ENCODE data around the gene EXD1.

Gene EXD1

DNA sequence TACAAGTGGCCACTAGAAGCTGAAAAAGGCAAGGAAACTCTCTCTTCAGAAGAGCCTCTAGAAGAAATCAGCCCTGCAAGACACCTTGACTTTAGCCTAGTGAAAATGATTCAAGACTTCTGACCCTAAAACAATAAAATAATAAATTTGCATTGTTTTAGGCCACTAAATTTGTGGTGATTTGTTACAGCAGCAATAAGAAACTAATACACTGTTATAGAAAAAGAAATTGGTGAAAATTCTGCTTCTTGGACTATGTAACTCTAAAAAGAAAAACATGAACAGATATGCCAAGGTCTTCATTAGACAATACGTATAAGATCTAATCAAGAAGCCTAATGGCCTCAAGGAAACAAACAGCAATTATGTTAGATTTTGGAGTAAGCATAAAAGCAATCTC lies 36.1 kb downstream of the EXD1 start:
- Histone ChIP-seq H3K9ac (ENCODE audit: low read depth in 1 of 2, low read length in 2 of 2) (no peak overlapping the region), H3K9me3 (ENCODE audit: control insufficient read depth in 2 of 2, low read length in 2 of 2) (no peaks in the 10 kb centered on the region), H3K4me1 (ENCODE audit: control insufficient read depth in 2 of 2, insufficient read depth in 2 of 2, low read length in 2 of 2) (no peaks in the 10 kb centered on the region), H3K36me3 (ENCODE audit: control insufficient read depth in 2 of 2, insufficient read depth in 2 of 2, low read length in 2 of 2) (no peaks in the 10 kb centered on the region), H3K4me3 (ENCODE audit: low read length in 2 of 2) (no peak overlapping the region), H3K27ac (ENCODE audit: low read depth in 2 of 2, low read length in 2 of 2) (no peak overlapping the region), H3K27me3 (ENCODE audit: control insufficient read depth in 2 of 2, insufficient read depth in 2 of 2, low read length in 2 of 2) (no peaks in the 10 kb centered on the region)

DNA sequence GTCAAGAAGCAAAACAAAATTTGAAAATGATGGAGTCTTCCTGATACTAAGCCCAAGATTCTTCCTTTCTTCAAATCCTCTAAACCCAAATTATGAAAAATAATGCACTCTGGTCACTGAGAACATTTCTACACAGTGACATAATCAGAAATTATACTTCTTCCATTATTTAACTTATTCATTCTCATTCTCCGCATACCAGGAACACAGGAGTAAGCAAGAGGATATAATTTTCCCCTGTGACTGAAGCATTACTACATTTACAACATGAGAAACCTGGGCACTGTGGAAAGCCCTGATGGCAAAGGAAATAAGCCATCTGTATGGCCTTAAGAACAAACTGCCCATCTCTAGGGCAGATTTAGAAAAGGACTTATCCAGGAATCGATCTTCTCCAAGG lies 47.0 kb downstream of the EXD1 start:
- Histone ChIP-seq H3K36me3 (ENCODE audit: control insufficient read depth in 2 of 2, insufficient read depth in 2 of 2, low read length in 2 of 2) (no peaks in the 10 kb centered on the region), H3K27me3 (ENCODE audit: control insufficient read depth in 2 of 2, insufficient read depth in 2 of 2, low read length in 2 of 2) (no peaks in the 10 kb centered on the region), H3K9ac (ENCODE audit: low read depth in 1 of 2, low read length in 2 of 2) (no peak overlapping the region), H3K27ac (ENCODE audit: low read depth in 2 of 2, low read length in 2 of 2) (no peak overlapping the region), H3K4me3 (ENCODE audit: low read length in 2 of 2) (no peak overlapping the region), H3K9me3 (ENCODE audit: control insufficient read depth in 2 of 2, low read length in 2 of 2) (no peaks in the 10 kb centered on the region), H3K4me1 (ENCODE audit: control insufficient read depth in 2 of 2, insufficient read depth in 2 of 2, low read length in 2 of 2) (no peaks in the 10 kb centered on the region)

DNA sequence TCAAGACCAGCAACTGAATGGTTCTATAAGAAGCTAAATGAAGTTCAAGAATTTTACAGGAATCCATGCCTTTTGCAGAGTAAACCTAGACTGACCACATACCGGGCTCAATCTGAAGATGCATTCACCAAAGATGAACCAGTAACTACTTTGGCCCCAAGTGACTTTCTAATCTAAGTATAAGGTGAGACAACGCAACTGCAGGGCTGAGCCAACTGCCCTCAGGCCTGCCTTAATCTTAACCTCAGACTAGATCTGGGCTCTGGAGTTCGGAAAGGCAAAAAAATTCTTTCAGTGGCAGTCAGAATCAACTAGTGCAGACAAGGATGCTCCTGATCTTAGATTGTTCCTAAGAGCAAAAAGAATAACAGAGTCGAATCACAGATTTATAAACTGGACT lies 48.3 kb downstream of the EXD1 start:
- H3K27ac ChIP-seq (ENCODE audit: low read depth in 2 of 2, low read length in 2 of 2), result no peak overlapping the region
- H3K9me3 ChIP-seq (ENCODE audit: control insufficient read depth in 2 of 2, low read length in 2 of 2), result no peaks in the 10 kb centered on the region
- H3K36me3 ChIP-seq (ENCODE audit: control insufficient read depth in 2 of 2, insufficient read depth in 2 of 2, low read length in 2 of 2), result no peaks in the 10 kb centered on the region
- no peak overlapping the region for H3K4me3 ChIP-seq (ENCODE audit: low read length in 2 of 2)
- no peaks in the 10 kb centered on the region for H3K27me3 ChIP-seq (ENCODE audit: control insufficient read depth in 2 of 2, insufficient read depth in 2 of 2, low read length in 2 of 2)
- no peak overlapping the region for H3K9ac ChIP-seq (ENCODE audit: low read depth in 1 of 2, low read length in 2 of 2)
- H3K4me1 ChIP-seq (ENCODE audit: control insufficient read depth in 2 of 2, insufficient read depth in 2 of 2, low read length in 2 of 2), result no peaks in the 10 kb centered on the region

DNA sequence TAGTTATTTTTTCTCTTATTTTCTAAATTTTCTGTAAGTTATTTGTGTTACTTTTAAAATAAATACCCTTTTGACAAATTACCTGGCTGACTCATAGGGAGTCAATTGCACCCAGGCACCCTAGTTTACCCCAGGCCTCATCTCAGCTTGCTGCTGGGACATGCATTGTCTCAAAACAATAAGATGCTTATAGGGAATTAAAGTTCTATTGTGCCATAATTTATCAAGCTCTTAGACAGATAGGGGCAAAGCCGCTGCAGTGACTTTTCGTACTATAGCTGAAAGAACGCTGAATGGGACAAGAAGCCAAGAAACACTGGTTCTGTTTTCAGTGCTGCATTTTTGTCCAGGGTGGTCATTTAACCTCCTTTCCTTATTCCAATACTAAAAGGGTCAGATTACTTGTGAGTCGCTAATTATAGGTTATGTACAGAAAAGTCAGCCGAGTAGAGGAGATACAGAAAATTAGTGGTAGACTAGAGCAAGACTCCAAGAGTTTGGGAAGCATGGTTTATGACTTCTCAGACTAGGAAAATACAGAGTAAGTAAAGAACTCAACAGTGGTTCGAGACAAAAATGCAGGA lies 50.3 kb downstream of the EXD1 start:
- no peaks in the 10 kb centered on the region for H3K36me3 ChIP-seq (ENCODE audit: control insufficient read depth in 2 of 2, insufficient read depth in 2 of 2, low read length in 2 of 2)
- no peaks in the 10 kb centered on the region for H3K27me3 ChIP-seq (ENCODE audit: control insufficient read depth in 2 of 2, insufficient read depth in 2 of 2, low read length in 2 of 2)
- H3K27ac ChIP-seq (ENCODE audit: low read depth in 2 of 2, low read length in 2 of 2), result no peak overlapping the region
- no peak overlapping the region for H3K4me3 ChIP-seq (ENCODE audit: low read length in 2 of 2)
- H3K4me1 ChIP-seq (ENCODE audit: control insufficient read depth in 2 of 2, insufficient read depth in 2 of 2, low read length in 2 of 2), result no peaks in the 10 kb centered on the region
- no peak overlapping the region for H3K9ac ChIP-seq (ENCODE audit: low read depth in 1 of 2, low read length in 2 of 2)
- H3K9me3 ChIP-seq (ENCODE audit: control insufficient read depth in 2 of 2, low read length in 2 of 2), result no peaks in the 10 kb centered on the region

DNA sequence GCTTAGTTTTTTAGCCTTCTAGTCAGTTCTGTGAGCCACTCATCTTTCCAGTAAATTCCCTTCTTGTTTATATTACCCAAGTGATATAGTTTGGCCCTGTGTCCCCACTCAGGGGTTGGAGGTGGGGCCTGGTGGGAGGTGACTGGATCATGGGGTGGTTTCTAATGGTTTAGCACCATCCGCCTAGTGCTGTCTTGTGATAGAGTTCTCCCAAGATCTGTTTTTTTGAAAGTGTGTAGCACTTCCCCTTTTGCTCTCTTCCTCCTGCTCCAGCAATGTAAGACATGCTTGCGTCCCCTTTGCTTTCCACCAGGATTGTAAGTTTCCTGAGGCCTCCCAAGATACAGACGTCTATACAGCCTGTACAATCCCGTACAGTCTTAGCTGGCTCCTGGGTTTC lies 60.8 kb downstream of the EXD1 start:
- Histone ChIP-seq H3K9me3 (ENCODE audit: control insufficient read depth in 2 of 2, low read length in 2 of 2) (no peaks in the 10 kb centered on the region), H3K27ac (ENCODE audit: low read depth in 2 of 2, low read length in 2 of 2) (no peak overlapping the region)

DNA sequence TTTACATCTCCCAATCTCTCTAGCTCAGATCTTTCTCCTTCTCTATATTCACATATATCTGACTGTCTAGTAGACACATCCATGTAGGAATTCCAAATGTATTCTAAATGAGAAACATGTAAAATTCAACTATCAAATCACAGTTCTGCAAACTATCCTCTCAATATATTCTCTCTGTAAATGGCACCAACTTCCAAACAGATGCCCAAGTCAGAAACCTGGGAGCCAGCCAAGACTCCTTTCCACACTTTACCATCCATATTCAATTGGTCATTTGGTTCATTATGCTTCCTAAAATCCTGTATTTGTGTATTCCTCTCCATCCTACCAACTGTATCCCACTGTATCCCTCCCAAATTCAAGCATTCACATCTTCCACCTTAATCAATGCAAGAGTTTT lies 61.5 kb downstream of the EXD1 start:
- no peaks in the 10 kb centered on the region for H3K4me1 ChIP-seq (ENCODE audit: control insufficient read depth in 2 of 2, insufficient read depth in 2 of 2, low read length in 2 of 2)
- H3K9me3 ChIP-seq (ENCODE audit: control insufficient read depth in 2 of 2, low read length in 2 of 2), result no peaks in the 10 kb centered on the region

More for the DNA sequence above, 60.8 kb downstream of the EXD1 start:
- Histone ChIP-seq H3K36me3 (ENCODE audit: control insufficient read depth in 2 of 2, insufficient read depth in 2 of 2, low read length in 2 of 2) (no peaks in the 10 kb centered on the region), H3K9ac (ENCODE audit: low read depth in 1 of 2, low read length in 2 of 2) (no peak overlapping the region), H3K4me1 (ENCODE audit: control insufficient read depth in 2 of 2, insufficient read depth in 2 of 2, low read length in 2 of 2) (no peaks in the 10 kb centered on the region), H3K27me3 (ENCODE audit: control insufficient read depth in 2 of 2, insufficient read depth in 2 of 2, low read length in 2 of 2) (peaks cover 0 to 4% of the 10 kb centered on the region in 2 donors), H3K4me3 (ENCODE audit: low read length in 2 of 2) (no peak overlapping the region)

DNA sequence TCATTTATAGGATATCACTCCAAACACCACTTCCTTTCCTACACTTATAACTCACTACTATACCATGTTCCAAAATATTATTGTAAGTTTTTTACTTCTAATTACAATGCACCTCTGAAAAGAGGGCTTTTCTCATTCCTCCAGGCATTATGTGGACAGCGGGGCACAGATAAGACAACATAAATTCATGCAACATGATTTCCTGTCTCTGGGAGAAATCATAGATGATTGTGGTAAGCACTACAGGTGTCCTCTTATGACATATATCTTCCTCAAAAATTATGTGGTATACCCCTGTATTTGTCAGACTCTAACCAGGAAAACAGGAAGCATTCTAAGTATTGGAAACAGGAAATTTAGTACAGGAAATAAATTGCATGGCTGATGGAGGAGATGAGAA lies 68.8 kb downstream of the EXD1 start:
- Histone ChIP-seq H3K9me3 (ENCODE audit: control insufficient read depth in 2 of 2, low read length in 2 of 2) (no peaks in the 10 kb centered on the region), H3K27me3 (ENCODE audit: control insufficient read depth in 2 of 2, insufficient read depth in 2 of 2, low read length in 2 of 2) (peaks cover 0 to 4% of the 10 kb centered on the region in 2 donors), H3K9ac (ENCODE audit: low read depth in 1 of 2, low read length in 2 of 2) (no peak overlapping the region), H3K27ac (ENCODE audit: low read depth in 2 of 2, low read length in 2 of 2) (no peak overlapping the region), H3K36me3 (ENCODE audit: control insufficient read depth in 2 of 2, insufficient read depth in 2 of 2, low read length in 2 of 2) (no peaks in the 10 kb centered on the region), H3K4me1 (ENCODE audit: control insufficient read depth in 2 of 2, insufficient read depth in 2 of 2, low read length in 2 of 2) (no peaks in the 10 kb centered on the region), H3K4me3 (ENCODE audit: low read length in 2 of 2) (no peak overlapping the region)

More for the DNA sequence above, 61.5 kb downstream of the EXD1 start:
- Histone ChIP-seq H3K27me3 (ENCODE audit: control insufficient read depth in 2 of 2, insufficient read depth in 2 of 2, low read length in 2 of 2) (peaks cover 0 to 4% of the 10 kb centered on the region in 2 donors), H3K4me3 (ENCODE audit: low read length in 2 of 2) (no peak overlapping the region), H3K36me3 (ENCODE audit: control insufficient read depth in 2 of 2, insufficient read depth in 2 of 2, low read length in 2 of 2) (no peaks in the 10 kb centered on the region), H3K27ac (ENCODE audit: low read depth in 2 of 2, low read length in 2 of 2) (no peak overlapping the region), H3K9ac (ENCODE audit: low read depth in 1 of 2, low read length in 2 of 2) (no peak overlapping the region)

DNA sequence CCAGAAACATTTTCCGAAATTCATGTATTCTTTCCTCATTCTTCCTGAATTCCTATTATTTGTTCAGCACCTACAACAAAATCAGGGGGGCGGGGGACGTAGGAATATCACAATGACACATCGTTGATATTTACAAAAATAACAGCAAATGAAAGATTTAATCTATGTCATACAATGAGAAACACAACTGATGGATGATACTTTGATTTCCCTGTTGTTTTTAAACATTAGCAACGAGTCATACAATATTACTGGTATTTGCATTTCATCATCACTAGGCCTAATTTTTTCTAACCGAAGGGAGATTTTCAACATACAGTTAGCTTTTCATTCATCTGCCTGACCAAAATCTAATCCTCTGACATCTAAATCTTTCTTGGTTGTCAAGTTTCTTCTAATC lies 69.2 kb downstream of the EXD1 start:
- no peak overlapping the region for H3K27ac ChIP-seq (ENCODE audit: low read depth in 2 of 2, low read length in 2 of 2)

DNA sequence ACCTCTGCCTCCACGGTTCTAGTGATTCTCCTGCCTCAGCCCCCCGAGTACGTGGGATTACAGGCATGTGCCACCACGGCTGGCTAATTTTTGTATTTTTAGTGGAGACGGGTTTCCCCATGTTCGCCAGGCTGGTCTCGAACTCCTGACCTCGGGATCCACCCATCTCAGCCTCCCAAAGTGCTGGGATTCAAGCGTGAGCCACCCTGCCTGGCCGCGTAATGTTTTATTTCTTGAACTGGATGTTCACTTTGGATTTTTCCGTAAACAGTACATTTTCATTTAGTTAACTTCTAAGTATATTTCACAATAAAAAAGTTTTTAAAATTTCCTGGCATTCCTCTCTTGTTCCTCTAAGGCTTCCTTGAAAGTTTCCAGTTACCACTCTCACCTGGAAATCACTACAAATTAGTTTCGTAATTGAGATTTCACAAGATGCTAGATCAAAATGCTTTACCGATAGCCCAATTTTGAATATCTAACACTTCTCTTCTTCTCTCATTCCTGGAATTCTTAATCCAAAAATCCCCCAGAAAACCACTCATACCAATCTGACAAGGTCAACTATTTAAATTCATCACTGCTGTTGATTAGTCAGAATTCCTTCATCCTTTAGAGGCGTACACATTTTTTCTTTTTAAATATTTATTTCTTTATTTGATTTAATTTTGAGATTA lies 69.8 kb downstream of the EXD1 start:
- Histone ChIP-seq H3K9ac (ENCODE audit: low read depth in 1 of 2, low read length in 2 of 2) (no peak overlapping the region), H3K4me1 (ENCODE audit: control insufficient read depth in 2 of 2, insufficient read depth in 2 of 2, low read length in 2 of 2) (no peaks in the 10 kb centered on the region), H3K27ac (ENCODE audit: low read depth in 2 of 2, low read length in 2 of 2) (no peak overlapping the region), H3K4me3 (ENCODE audit: low read length in 2 of 2) (no peak overlapping the region), H3K27me3 (ENCODE audit: control insufficient read depth in 2 of 2, insufficient read depth in 2 of 2, low read length in 2 of 2) (peaks cover 0 to 1% of the 10 kb centered on the region in 2 donors), H3K9me3 (ENCODE audit: control insufficient read depth in 2 of 2, low read length in 2 of 2) (no peaks in the 10 kb centered on the region), H3K36me3 (ENCODE audit: control insufficient read depth in 2 of 2, insufficient read depth in 2 of 2, low read length in 2 of 2) (no peaks in the 10 kb centered on the region)

More for the DNA sequence above, 69.2 kb downstream of the EXD1 start:
- Histone ChIP-seq H3K9me3 (ENCODE audit: control insufficient read depth in 2 of 2, low read length in 2 of 2) (no peaks in the 10 kb centered on the region), H3K4me3 (ENCODE audit: low read length in 2 of 2) (no peak overlapping the region), H3K4me1 (ENCODE audit: control insufficient read depth in 2 of 2, insufficient read depth in 2 of 2, low read length in 2 of 2) (no peaks in the 10 kb centered on the region), H3K36me3 (ENCODE audit: control insufficient read depth in 2 of 2, insufficient read depth in 2 of 2, low read length in 2 of 2) (no peaks in the 10 kb centered on the region), H3K27me3 (ENCODE audit: control insufficient read depth in 2 of 2, insufficient read depth in 2 of 2, low read length in 2 of 2) (peaks cover 0 to 4% of the 10 kb centered on the region in 2 donors), H3K9ac (ENCODE audit: low read depth in 1 of 2, low read length in 2 of 2) (no peak overlapping the region)

DNA sequence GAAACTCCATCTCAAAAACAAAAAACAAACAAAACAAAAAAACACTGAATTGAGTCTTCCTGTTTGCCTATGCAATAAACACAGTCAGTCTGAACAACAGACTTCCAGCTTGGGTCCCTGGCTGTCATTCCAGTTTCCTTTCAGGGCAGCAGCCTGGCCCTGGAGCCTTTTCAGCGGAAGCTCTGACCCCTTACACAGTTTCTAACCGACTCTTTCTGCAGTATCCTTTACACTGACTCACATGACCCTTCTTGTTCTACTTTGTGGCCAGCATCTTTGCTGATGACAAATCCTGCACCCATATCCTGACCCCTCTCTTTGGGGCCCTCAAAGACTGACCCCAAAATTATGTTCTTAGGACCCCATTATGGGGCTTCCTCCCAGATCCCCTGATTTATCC lies 76.1 kb downstream of the EXD1 start:
- Histone ChIP-seq H3K9ac (ENCODE audit: low read depth in 1 of 2, low read length in 2 of 2) (no peak overlapping the region), H3K4me3 (ENCODE audit: low read length in 2 of 2) (no peak overlapping the region), H3K27me3 (ENCODE audit: control insufficient read depth in 2 of 2, insufficient read depth in 2 of 2, low read length in 2 of 2) (no peaks in the 10 kb centered on the region), H3K9me3 (ENCODE audit: control insufficient read depth in 2 of 2, low read length in 2 of 2) (no peaks in the 10 kb centered on the region), H3K36me3 (ENCODE audit: control insufficient read depth in 2 of 2, insufficient read depth in 2 of 2, low read length in 2 of 2) (no peaks in the 10 kb centered on the region), H3K27ac (ENCODE audit: low read depth in 2 of 2, low read length in 2 of 2) (no peak overlapping the region), H3K4me1 (ENCODE audit: control insufficient read depth in 2 of 2, insufficient read depth in 2 of 2, low read length in 2 of 2) (no peaks in the 10 kb centered on the region)

Measured in mucosa of rectum (tissue), 2 donors.